GM23338 (cell line): ENCODE data around the gene PEX19. TPM values are rescaled to one million over a fixed set of nuclear protein-coding genes. Genes with fewer than 3 reads are reported as not detected.

Source experiments
- ATAC-seq: fragments of 200-7000 bp; cut with Tn5 transposase; 3 replicates; pipeline ENCODE4 v1.9.1; 2020
- DNase-seq: peaks from one replicate; pipeline ENCODE4 v3.0.0-alpha.2; 2015; ENCODE audit warnings: low spot score
- H2AFZ ChIP-seq: fragments of 200-600 bp; sonication (generic); 2 replicates; pipeline ENCODE4 v1.8.0; 2016; ENCODE audit warnings: antibody characterized with exemption, mild to moderate bottlenecking, moderate library complexity
- H3F3A ChIP-seq: fragments of 200-600 bp; sonication (generic); replicated peaks from 2 replicates; pipeline ENCODE4 v1.8.0; 2017; ENCODE audit warnings: antibody characterized with exemption, mixed run types, low read depth
- H3K27ac ChIP-seq: fragments of 200-600 bp; sonication (generic); 2 replicates; pipeline ENCODE4 v1.6.1; 2016; ENCODE audit warnings: low read depth
- H3K27me3 ChIP-seq: fragments of 200-600 bp; sonication (generic); 2 replicates; pipeline ENCODE4 v1.8.0; 2016; ENCODE audit warnings: mild to moderate bottlenecking, mixed run types, moderate library complexity; ENCODE audit not compliant: insufficient read depth
- H3K36me3 ChIP-seq: fragments of 200-600 bp; sonication (generic); 2 replicates; pipeline ENCODE4 v1.8.0; 2016; ENCODE audit warnings: mild to moderate bottlenecking; ENCODE audit not compliant: insufficient read depth
- H3K4me1 ChIP-seq: fragments of 200-600 bp; sonication (generic); 2 replicates; pipeline ENCODE4 v1.8.0; 2016; ENCODE audit warnings: mild to moderate bottlenecking, moderate library complexity; ENCODE audit not compliant: insufficient read depth
- H3K4me2 ChIP-seq: fragments of 200-600 bp; sonication (generic); 2 replicates; pipeline ENCODE4 v1.7.1; 2017; ENCODE audit warnings: mixed run types
- H3K4me3 ChIP-seq: fragments of 200-600 bp; sonication (generic); 2 replicates; pipeline ENCODE4 v1.6.1; 2016; ENCODE audit warnings: mixed run types
- H3K79me2 ChIP-seq: fragments of 200-600 bp; sonication (generic); replicated peaks from 2 replicates; pipeline ENCODE4 v1.8.0; 2017; ENCODE audit warnings: mild to moderate bottlenecking; ENCODE audit not compliant: insufficient read depth
- H3K9me2 ChIP-seq: fragments of 200-600 bp; sonication (generic); 2 replicates; pipeline ENCODE4 v1.8.0; 2017; ENCODE audit not compliant: insufficient read depth
- H4K20me1 ChIP-seq: fragments of 200-600 bp; sonication (generic); replicated peaks from 2 replicates; pipeline ENCODE4 v1.8.0; 2017; ENCODE audit warnings: mild to moderate bottlenecking; ENCODE audit not compliant: insufficient read depth
- H3K27ac Mint-ChIP-seq: 2 replicates; pipeline ENCODE4 v1.8.0; 2020; ENCODE audit warnings: inconsistent platforms, mild to moderate bottlenecking, moderate library complexity, mixed read lengths
- H3K27me3 Mint-ChIP-seq: 3 replicates; pipeline ENCODE4 v1.8.0; 2022; ENCODE audit warnings: low read depth, mild to moderate bottlenecking, moderate library complexity, mixed read lengths, inconsistent platforms; ENCODE audit not compliant: insufficient read depth, poor library complexity
- H3K36me3 Mint-ChIP-seq: 3 replicates; pipeline ENCODE4 v1.8.0; 2021; ENCODE audit warnings: low read depth, mild to moderate bottlenecking, inconsistent platforms, moderate library complexity, mixed read lengths
- H3K4me1 Mint-ChIP-seq: 3 replicates; pipeline ENCODE4 v1.8.0; 2020; ENCODE audit warnings: mild to moderate bottlenecking, inconsistent platforms, mixed read lengths
- H3K4me3 Mint-ChIP-seq: 3 replicates; pipeline ENCODE4 v1.8.0; 2021; ENCODE audit warnings: moderate library complexity, mild to moderate bottlenecking, inconsistent platforms, mixed read lengths
- H3K9me3 Mint-ChIP-seq: 3 replicates; pipeline ENCODE4 v1.8.0; 2020; ENCODE audit warnings: moderate library complexity, mild to moderate bottlenecking, inconsistent platforms, mixed read lengths
- CREB1 ChIP-seq: fragments of 250-450 bp; sonication (Bioruptor Pico); IDR thresholded peaks from 2 replicates; pipeline ENCODE4 v1.5.0; 2020; ENCODE audit warnings: low read depth, mild to moderate bottlenecking, moderate library complexity
- CTCF ChIP-seq, 2 experiments: fragments of 200-600 bp in 1 of 2; sonication (generic) in 1 of 2; conservative IDR thresholded peaks; 2 replicates each; pipeline versions ENCODE4 v1.5.1 to v1.6.1; 2016 to 2017; ENCODE audit warnings: antibody characterized with exemption in 2 of 2, low read depth in 2 of 2, mild to moderate bottlenecking in 2 of 2, moderate library complexity in 1 of 2
- ETS1 ChIP-seq: IDR thresholded peaks from 2 replicates; pipeline ENCODE4 v1.6.1; 2016; ENCODE audit warnings: antibody characterized with exemption
- EZH2 ChIP-seq: fragments of 200-600 bp; sonication (generic); IDR thresholded peaks from one replicate; pipeline ENCODE4 v1.8.0; 2017; ENCODE audit warnings: antibody characterized with exemption, mild to moderate bottlenecking, low read depth; ENCODE audit not compliant: unreplicated experiment
- EZH2phosphoT487 ChIP-seq: fragments of 200-600 bp; sonication (generic); IDR thresholded peaks from one replicate; pipeline ENCODE4 v1.8.1; 2018; ENCODE audit warnings: antibody characterized with exemption; ENCODE audit not compliant: unreplicated experiment
- JUNB ChIP-seq: IDR thresholded peaks from one replicate; pipeline ENCODE4 v1.6.1; 2016; ENCODE audit warnings: antibody characterized with exemption; ENCODE audit not compliant: unreplicated experiment
- POLR2AphosphoS5 ChIP-seq: IDR thresholded peaks from 2 replicates; pipeline ENCODE4 v1.6.1; 2016; ENCODE audit warnings: antibody characterized with exemption, low read depth
- ZNF114 ChIP-seq: fragments of 250-450 bp; sonication (Bioruptor Pico); IDR thresholded peaks from 2 replicates; pipeline ENCODE4 v1.5.0; 2020; ENCODE audit warnings: mild to moderate bottlenecking, moderate library complexity
- ZNF331 ChIP-seq: fragments of 250-450 bp; sonication (Bioruptor Pico); IDR thresholded peaks from 2 replicates; pipeline ENCODE4 v1.5.0; 2020; ENCODE audit warnings: low read depth, mild to moderate bottlenecking, moderate library complexity
- polyA plus RNA-seq: library from polyadenylated mRNA; unstranded; fragments of >200 nt; fragmentation: Nextera tagmentation; extraction: Ambion mirVana; gene quantifications from 2 replicates; pipeline ENCODE4 v1.2.1, GENCODE V29; 2016
- total RNA-seq: library from RNA; depleted of rRNA; stranded (reverse); fragments of >200 nt; shearing (Covaris generic); gene quantifications from 2 replicates; pipeline ENCODE4 v1.2.3, GENCODE V29; 2014
- TF ChIP-seq, protein P1 (sequence below): IDR thresholded peaks from one replicate; pipeline ENCODE4 v1.6.1; 2018; ENCODE audit warnings: antibody characterized with exemption; ENCODE audit not compliant: unreplicated experiment

PEX19 gene
- total and polyA plus RNA-seq, 2 experiments from 2014 or later: 21.8 to 56.7 TPM

GRCh38 chr1:160258177-160258798 lies 26.6 kb downstream of the PEX19 start:
- peaks cover 4% of the 10 kb centered on the region; the same call in 1 of the 2 replicates for H3K36me3 ChIP-seq
- H3K9me2 ChIP-seq: no peaks in the 10 kb centered on the region
- Mint-ChIP-seq H3K27ac (no peak overlapping the region), H3K27me3 (peaks cover 8% of the 10 kb centered on the region), H3K36me3 (peaks cover 15% of the 10 kb centered on the region; the same call in 2 of the 3 replicates), H3K4me1 (peaks cover 22% of the 10 kb centered on the region), H3K9me3 (no peaks in the 10 kb centered on the region), H3K4me3 (no peak overlapping the region)
- no peak overlapping the region for H3K4me3 ChIP-seq
- ATAC-seq (no peak), DNase-seq (no peak)
- no peaks in the 10 kb centered on the region for H4K20me1 ChIP-seq
- no peak overlapping the region for H3K27ac ChIP-seq
- H2AFZ ChIP-seq: no peak overlapping the region
- H3K27me3 ChIP-seq: no peaks in the 10 kb centered on the region
- H3F3A ChIP-seq: no peaks in the 10 kb centered on the region
- no peak for TF ChIP-seq CREB1 (CRISPR knock-in tag)
- peaks cover 20% of the 10 kb centered on the region for H3K4me1 ChIP-seq
- H3K4me2 ChIP-seq: no peak overlapping the region
- H3K79me2 ChIP-seq: peaks cover 70% of the 10 kb centered on the region

DNA sequence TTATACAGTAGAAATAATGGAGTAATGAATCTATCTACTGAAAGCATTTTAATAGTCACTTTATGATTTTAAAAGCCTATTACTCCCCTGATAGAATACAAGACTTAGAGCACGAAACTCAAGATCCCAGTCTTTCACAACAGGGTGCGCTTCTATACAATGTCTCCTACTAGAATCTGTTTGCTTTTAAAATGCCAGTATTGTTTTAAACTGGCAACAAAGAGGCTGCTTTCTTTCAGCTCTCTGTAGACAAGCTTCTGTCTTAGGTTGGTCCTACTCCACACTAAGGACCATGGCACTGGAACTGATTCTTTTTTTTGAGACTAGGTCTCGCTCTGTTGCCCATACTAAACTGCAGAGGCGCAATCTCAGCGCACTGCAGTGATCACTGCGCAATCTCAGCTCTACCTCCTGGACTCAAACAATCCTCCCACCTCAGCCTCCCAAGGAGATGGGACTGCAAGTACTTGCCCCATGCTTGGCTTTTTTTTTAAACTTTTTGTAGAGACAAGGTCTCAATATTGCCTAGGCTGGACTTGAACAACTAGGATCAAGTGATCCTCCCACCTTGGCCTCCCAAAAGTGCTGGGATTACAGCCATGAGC lies 27.4 kb downstream of the PEX19 start:
- Histone ChIP-seq H3F3A (no peaks in the 10 kb centered on the region), H3K4me1 (peaks cover 14% of the 10 kb centered on the region), H2AFZ (no peak overlapping the region), H3K4me2 (peak overlapping the region; percentile 20; the same call in 1 of the 2 replicates), H3K27ac (no peak overlapping the region), H3K27me3 (no peaks in the 10 kb centered on the region), H3K36me3 (peaks cover 4% of the 10 kb centered on the region; the same call in 1 of the 2 replicates), H4K20me1 (no peaks in the 10 kb centered on the region), H3K4me3 (no peak overlapping the region), H3K79me2 (peaks cover 70% of the 10 kb centered on the region), H3K9me2 (no peaks in the 10 kb centered on the region)
- peak; percentile 11 for DNase-seq
- Mint-ChIP-seq H3K27ac (peak overlapping the region; percentile 75; the same call in 1 of the 2 replicates), H3K36me3 (peaks cover 19% of the 10 kb centered on the region; the same call in 2 of the 3 replicates), H3K9me3 (no peaks in the 10 kb centered on the region), H3K27me3 (peaks cover 8% of the 10 kb centered on the region), H3K4me3 (no peak overlapping the region), H3K4me1 (peaks cover 22% of the 10 kb centered on the region)
- no peak for ATAC-seq
- TF ChIP-seq CREB1 (CRISPR knock-in tag) (no peak), JUNB (no peak), ETS1 (no peak), EZH2 (no peak), ZNF331 (no peak), ZNF114 (CRISPR knock-in tag) (no peak), CTCF (conservative IDR thresholded peaks at IDR 0.05; ENCODE audit: low read depth in 2 of 2) (no peak), POLR2AphosphoS5 (no peak), EZH2phosphoT487 (no peak)
- TF ChIP-seq, protein P1, sequence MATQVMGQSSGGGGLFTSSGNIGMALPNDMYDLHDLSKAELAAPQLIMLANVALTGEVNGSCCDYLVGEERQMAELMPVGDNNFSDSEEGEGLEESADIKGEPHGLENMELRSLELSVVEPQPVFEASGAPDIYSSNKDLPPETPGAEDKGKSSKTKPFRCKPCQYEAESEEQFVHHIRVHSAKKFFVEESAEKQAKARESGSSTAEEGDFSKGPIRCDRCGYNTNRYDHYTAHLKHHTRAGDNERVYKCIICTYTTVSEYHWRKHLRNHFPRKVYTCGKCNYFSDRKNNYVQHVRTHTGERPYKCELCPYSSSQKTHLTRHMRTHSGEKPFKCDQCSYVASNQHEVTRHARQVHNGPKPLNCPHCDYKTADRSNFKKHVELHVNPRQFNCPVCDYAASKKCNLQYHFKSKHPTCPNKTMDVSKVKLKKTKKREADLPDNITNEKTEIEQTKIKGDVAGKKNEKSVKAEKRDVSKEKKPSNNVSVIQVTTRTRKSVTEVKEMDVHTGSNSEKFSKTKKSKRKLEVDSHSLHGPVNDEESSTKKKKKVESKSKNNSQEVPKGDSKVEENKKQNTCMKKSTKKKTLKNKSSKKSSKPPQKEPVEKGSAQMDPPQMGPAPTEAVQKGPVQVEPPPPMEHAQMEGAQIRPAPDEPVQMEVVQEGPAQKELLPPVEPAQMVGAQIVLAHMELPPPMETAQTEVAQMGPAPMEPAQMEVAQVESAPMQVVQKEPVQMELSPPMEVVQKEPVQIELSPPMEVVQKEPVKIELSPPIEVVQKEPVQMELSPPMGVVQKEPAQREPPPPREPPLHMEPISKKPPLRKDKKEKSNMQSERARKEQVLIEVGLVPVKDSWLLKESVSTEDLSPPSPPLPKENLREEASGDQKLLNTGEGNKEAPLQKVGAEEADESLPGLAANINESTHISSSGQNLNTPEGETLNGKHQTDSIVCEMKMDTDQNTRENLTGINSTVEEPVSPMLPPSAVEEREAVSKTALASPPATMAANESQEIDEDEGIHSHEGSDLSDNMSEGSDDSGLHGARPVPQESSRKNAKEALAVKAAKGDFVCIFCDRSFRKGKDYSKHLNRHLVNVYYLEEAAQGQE: no peak
